ENCODE data around the gene GOLGA7B. TPM values are rescaled to one million over a fixed set of nuclear protein-coding genes. Genes with fewer than 3 reads are reported as not detected.

The GOLGA7B gene
- polyA plus RNA-seq, 1 of the 3 experiments (the other 2 are of a cell fraction) = 0.03 TPM

DNA sequence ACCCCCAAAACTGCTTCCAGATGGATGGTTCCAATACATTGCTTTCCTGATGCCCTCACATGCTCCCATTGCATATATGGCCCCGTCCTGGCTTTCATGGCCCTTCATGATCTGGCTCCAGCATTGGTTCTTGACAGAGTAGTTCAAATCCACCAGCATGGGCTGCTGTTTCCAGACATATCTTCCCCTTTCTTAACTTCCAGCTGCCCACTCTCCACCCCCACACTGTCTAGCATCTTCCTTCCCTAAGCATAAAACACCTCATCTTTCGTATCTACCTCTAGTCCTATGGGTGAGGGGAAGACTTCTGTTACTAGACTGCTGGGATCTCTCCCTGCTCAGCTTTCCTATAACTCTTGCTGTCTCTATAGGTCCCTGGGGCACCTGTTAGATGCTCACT lies 13.2 kb upstream of the GOLGA7B start:
- ChIA-PET CTCF (no interaction called here), POLR2A (no interaction called here)

DNA sequence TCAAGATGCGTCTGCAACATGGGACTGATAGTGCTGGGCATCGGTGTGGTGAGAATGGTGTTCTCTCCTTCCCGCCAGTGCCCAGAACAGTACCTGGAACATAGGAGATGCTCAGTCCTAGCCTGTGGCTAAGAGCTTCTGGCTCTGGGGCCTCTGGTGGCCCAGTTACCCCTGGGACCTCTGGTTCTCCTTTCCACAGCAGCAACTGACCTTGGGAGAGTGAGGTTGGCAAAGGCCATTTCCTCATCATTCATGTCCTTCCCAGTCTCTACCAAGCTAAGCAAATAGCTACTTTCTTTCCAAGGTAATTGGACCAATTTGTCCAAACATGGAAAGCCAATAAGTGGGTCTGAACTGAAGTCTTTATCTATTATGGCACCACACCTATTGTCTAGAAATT lies 11.6 kb upstream of the GOLGA7B start:
- Histone ChIP-seq H2AFZ (ENCODE audit: low read depth) (no peak overlapping the region), H3K4me3 (ENCODE audit: low read depth in 2 of 2, low read length in 1 of 2) (no peak overlapping the region), H3K36me3 (replicated peaks in 1 of 2; ENCODE audit: control insufficient read depth in 1 of 2, insufficient read depth in 2 of 2, low read length in 1 of 2) (no peaks in the 10 kb centered on the region), H3K9me3 (no peaks in the 10 kb centered on the region), H4K20me1 (ENCODE audit: insufficient read depth) (no peaks in the 10 kb centered on the region), H3K9me2 (no peaks in the 10 kb centered on the region), H3K27ac (ENCODE audit: low read depth in 2 of 2, low read length in 1 of 2) (no peak overlapping the region), H3K9ac (no peak overlapping the region), H3K27me3 (ENCODE audit: insufficient read depth) (peaks cover 10% of the 10 kb centered on the region; the same call in 1 of the 2 replicates), H3K79me2 (ENCODE audit: insufficient read depth) (no peaks in the 10 kb centered on the region), H3K4me2 (no peak overlapping the region), H3K4me1 (ENCODE audit: control insufficient read depth in 1 of 2, insufficient read depth in 2 of 2, low read depth in 1 of 2, low read length in 1 of 2) (peaks cover 5 to 9% of the 10 kb centered on the region in 2 experiments; a peak in 2 of 4 replicates), H3F3A (replicated peaks; ENCODE audit: insufficient read depth) (peaks cover 12% of the 10 kb centered on the region)
- POLR2A ChIA-PET = no interaction called here
- WGBS (ENCODE audit: low lambda C conversion rate) = 83% methylated on average over 3 of the region's 3 CpGs
- no peak for DNase-seq
- CTCF ChIA-PET = interaction anchor here (1.0 kb wide), 1 partner anchor 46 kb away, joined by 6 read pairs; no protein-coding TSS in a partner anchor
- TF ChIP-seq TAF1 (IDR thresholded peaks at IDR 0.05; ENCODE audit: borderline replicate concordance, low read depth, low read length) = no peak
- no peak for TF ChIP-seq GATA2 (CRISPR knock-in tag; IDR thresholded peaks at IDR 0.05)
- no peak for TF ChIP-seq GABPA (IDR thresholded peaks at IDR 0.05; ENCODE audit: low read depth)
- TF ChIP-seq TCF12 (IDR thresholded peaks at IDR 0.05) = no peak
- no peak for TF ChIP-seq RCOR1 (IDR thresholded peaks at IDR 0.05; ENCODE audit: low read length)
- TF ChIP-seq FOXJ3 (CRISPR knock-in tag; IDR thresholded peaks at IDR 0.05) = no peak
- TF ChIP-seq JUND (IDR thresholded peaks at IDR 0.05) = no peak
- TF ChIP-seq RFX5 (IDR thresholded peaks at IDR 0.05; ENCODE audit: low read length) = no peak
- TF ChIP-seq ELF1 (IDR thresholded peaks at IDR 0.05) = no peak
- TF ChIP-seq MXI1 (IDR thresholded peaks at IDR 0.05; ENCODE audit: low read depth, low read length) = no peak
- TF ChIP-seq, protein P1, sequence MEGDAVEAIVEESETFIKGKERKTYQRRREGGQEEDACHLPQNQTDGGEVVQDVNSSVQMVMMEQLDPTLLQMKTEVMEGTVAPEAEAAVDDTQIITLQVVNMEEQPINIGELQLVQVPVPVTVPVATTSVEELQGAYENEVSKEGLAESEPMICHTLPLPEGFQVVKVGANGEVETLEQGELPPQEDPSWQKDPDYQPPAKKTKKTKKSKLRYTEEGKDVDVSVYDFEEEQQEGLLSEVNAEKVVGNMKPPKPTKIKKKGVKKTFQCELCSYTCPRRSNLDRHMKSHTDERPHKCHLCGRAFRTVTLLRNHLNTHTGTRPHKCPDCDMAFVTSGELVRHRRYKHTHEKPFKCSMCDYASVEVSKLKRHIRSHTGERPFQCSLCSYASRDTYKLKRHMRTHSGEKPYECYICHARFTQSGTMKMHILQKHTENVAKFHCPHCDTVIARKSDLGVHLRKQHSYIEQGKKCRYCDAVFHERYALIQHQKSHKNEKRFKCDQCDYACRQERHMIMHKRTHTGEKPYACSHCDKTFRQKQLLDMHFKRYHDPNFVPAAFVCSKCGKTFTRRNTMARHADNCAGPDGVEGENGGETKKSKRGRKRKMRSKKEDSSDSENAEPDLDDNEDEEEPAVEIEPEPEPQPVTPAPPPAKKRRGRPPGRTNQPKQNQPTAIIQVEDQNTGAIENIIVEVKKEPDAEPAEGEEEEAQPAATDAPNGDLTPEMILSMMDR (IDR thresholded peaks at IDR 0.05) = no peak
- TF ChIP-seq YY1 (IDR thresholded peaks at IDR 0.05; ENCODE audit: low read depth) = no peak
- TF ChIP-seq SIN3A (IDR thresholded peaks at IDR 0.05; ENCODE audit: borderline replicate concordance, low read depth, low read length) = no peak
- no peak for TF ChIP-seq NFIC (IDR thresholded peaks at IDR 0.05; ENCODE audit: borderline replicate concordance)

More for the DNA sequence above, 13.2 kb upstream of the GOLGA7B start:
- no peaks in the 10 kb centered on the region for H3K9me3 ChIP-seq
- H3K36me3 ChIP-seq (replicated peaks in 1 of 2; ENCODE audit: control insufficient read depth in 1 of 2, insufficient read depth in 2 of 2, low read length in 1 of 2) = no peaks in the 10 kb centered on the region
- H2AFZ ChIP-seq (ENCODE audit: low read depth) = no peak overlapping the region
- TF ChIP-seq EZH2phosphoT487 (IDR thresholded peaks at IDR 0.05; ENCODE audit: borderline replicate concordance, low read depth) = no peak
- TF ChIP-seq POLR2AphosphoS5 (IDR thresholded peaks at IDR 0.05; ENCODE audit: low read depth, low read length) = no peak
- TF ChIP-seq, protein P1 (IDR thresholded peaks at IDR 0.05) = no peak
- no peak for TF ChIP-seq GATA2 (CRISPR knock-in tag; IDR thresholded peaks at IDR 0.05)
- TF ChIP-seq, protein P2, sequence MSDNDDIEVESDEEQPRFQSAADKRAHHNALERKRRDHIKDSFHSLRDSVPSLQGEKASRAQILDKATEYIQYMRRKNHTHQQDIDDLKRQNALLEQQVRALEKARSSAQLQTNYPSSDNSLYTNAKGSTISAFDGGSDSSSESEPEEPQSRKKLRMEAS (IDR thresholded peaks at IDR 0.05; ENCODE audit: low read depth) = no peak
- TF ChIP-seq FOXM1 (IDR thresholded peaks at IDR 0.05; ENCODE audit: low read depth) = no peak
- TF ChIP-seq RXRA (IDR thresholded peaks at IDR 0.05; ENCODE audit: borderline replicate concordance, low read depth) = no peak
- TF ChIP-seq, protein P3, sequence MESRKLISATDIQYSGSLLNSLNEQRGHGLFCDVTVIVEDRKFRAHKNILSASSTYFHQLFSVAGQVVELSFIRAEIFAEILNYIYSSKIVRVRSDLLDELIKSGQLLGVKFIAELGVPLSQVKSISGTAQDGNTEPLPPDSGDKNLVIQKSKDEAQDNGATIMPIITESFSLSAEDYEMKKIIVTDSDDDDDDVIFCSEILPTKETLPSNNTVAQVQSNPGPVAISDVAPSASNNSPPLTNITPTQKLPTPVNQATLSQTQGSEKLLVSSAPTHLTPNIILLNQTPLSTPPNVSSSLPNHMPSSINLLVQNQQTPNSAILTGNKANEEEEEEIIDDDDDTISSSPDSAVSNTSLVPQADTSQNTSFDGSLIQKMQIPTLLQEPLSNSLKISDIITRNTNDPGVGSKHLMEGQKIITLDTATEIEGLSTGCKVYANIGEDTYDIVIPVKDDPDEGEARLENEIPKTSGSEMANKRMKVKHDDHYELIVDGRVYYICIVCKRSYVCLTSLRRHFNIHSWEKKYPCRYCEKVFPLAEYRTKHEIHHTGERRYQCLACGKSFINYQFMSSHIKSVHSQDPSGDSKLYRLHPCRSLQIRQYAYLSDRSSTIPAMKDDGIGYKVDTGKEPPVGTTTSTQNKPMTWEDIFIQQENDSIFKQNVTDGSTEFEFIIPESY (IDR thresholded peaks at IDR 0.05; ENCODE audit: borderline replicate concordance, low read depth) = no peak
- no peak for TF ChIP-seq SMC3 (IDR thresholded peaks at IDR 0.05; ENCODE audit: low read depth, low read length)
- no peak for TF ChIP-seq EP300 (IDR thresholded peaks at IDR 0.05; ENCODE audit: borderline replicate concordance in 1 of 2, low read depth in 1 of 2, low read length in 1 of 2)
- TF ChIP-seq, protein P4, sequence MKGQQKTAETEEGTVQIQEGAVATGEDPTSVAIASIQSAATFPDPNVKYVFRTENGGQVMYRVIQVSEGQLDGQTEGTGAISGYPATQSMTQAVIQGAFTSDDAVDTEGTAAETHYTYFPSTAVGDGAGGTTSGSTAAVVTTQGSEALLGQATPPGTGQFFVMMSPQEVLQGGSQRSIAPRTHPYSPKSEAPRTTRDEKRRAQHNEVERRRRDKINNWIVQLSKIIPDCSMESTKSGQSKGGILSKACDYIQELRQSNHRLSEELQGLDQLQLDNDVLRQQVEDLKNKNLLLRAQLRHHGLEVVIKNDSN (IDR thresholded peaks at IDR 0.05; ENCODE audit: borderline replicate concordance, low read depth) = no peak
- peaks cover 0 to 9% of the 10 kb centered on the region in 2 experiments; a peak in 2 of 4 replicates for H3K4me1 ChIP-seq (ENCODE audit: control insufficient read depth in 1 of 2, insufficient read depth in 2 of 2, low read depth in 1 of 2, low read length in 1 of 2)
- DNase-seq = no peak
- 31% methylated on average over 2 of the region's 2 CpGs for WGBS (ENCODE audit: low lambda C conversion rate)
- H3K9me2 ChIP-seq = no peaks in the 10 kb centered on the region
- no peak overlapping the region for H3K27ac ChIP-seq (ENCODE audit: low read depth in 2 of 2, low read length in 1 of 2)
- H3K27me3 ChIP-seq (ENCODE audit: insufficient read depth) = peaks cover 10% of the 10 kb centered on the region; the same call in 1 of the 2 replicates
- no peak overlapping the region for H3K4me2 ChIP-seq
- peaks cover 5% of the 10 kb centered on the region for H3F3A ChIP-seq (replicated peaks; ENCODE audit: insufficient read depth)
- H3K79me2 ChIP-seq (ENCODE audit: insufficient read depth) = no peaks in the 10 kb centered on the region
- no peaks in the 10 kb centered on the region for H4K20me1 ChIP-seq (ENCODE audit: insufficient read depth)
- H3K9ac ChIP-seq = no peak overlapping the region
- no peak overlapping the region for H3K4me3 ChIP-seq (ENCODE audit: low read depth in 2 of 2, low read length in 1 of 2)

Data from SK-N-SH (cell line).